K562 (cell line): ENCODE measurements around the gene TMEM69. TPM values are rescaled to one million over a fixed set of nuclear protein-coding genes. Genes with fewer than 3 reads are reported as not detected.

Experiments
- CCNT2 ChIP-seq: IDR thresholded peaks from 2 replicates; pipeline ENCODE4 v1.6.1; 2011; ENCODE audit warnings: borderline replicate concordance, low read depth, mild to moderate bottlenecking, moderate library complexity, mixed read lengths, low read length; ENCODE audit not compliant: insufficient read length; ENCODE audit errors: extremely low read depth
- DNMT1 ChIP-seq: fragments of 450-650 bp; IDR thresholded peaks from 2 replicates; pipeline ENCODE4 v1.6.1; 2016; ENCODE audit warnings: antibody characterized with exemption, mild to moderate bottlenecking
- EGR1 ChIP-seq: fragments of 450-650 bp; conservative IDR thresholded peaks from 2 replicates; pipeline ENCODE4 v1.6.1; 2017; ENCODE audit warnings: mild to moderate bottlenecking
- HNRNPUL1 ChIP-seq: fragments of 200-400 bp; formaldehyde crosslinking; IDR thresholded peaks from 2 replicates; pipeline ENCODE4 v1.6.1; 2017; ENCODE audit warnings: low read length
- MAFF ChIP-seq: IDR thresholded peaks from 2 replicates; pipeline ENCODE4 v1.6.1; 2012; ENCODE audit warnings: low read length, improper control_type of control experiment
- MYNN ChIP-seq, 2 experiments: sonication (generic); formaldehyde crosslinking in 1 of 2; IDR thresholded peaks; 2 replicates each; pipeline versions ENCODE4 v1.5.0 to v1.6.1; 2016 to 2020; ENCODE audit warnings: antibody characterized with exemption in 1 of 2, missing genetic modification reagents in 1 of 2
- TAF7 ChIP-seq: fragments of 450-650 bp; IDR thresholded peaks from 2 replicates; pipeline ENCODE4 v1.6.1; 2016; ENCODE audit warnings: missing genetic modification characterization, missing compliant biosample characterization
- TEAD1 ChIP-seq, 2 experiments: fragments of 450-650 bp in 1 of 2; sonication (generic) in 1 of 2; formaldehyde crosslinking; IDR thresholded peaks; 2 replicates each; pipeline versions ENCODE4 v1.4.0 to v1.8.0; 2020 to 2022; ENCODE audit warnings: mild to moderate bottlenecking in 2 of 2, missing genetic modification reagents in 1 of 2
- YY1 ChIP-seq, 3 experiments: IDR thresholded peaks; 2 replicates each; pipeline ENCODE4 v1.6.1; 2011; ENCODE audit warnings: low read length in 2 of 3, mild to moderate bottlenecking in 2 of 3, moderate library complexity in 2 of 3, borderline replicate concordance in 1 of 3, control low read depth in 1 of 3, low read depth in 1 of 3; ENCODE audit not compliant: insufficient read depth in 3 of 3, insufficient replicate concordance in 2 of 3, control insufficient read depth in 1 of 3, insufficient read length in 1 of 3; ENCODE audit errors: extremely low read depth in 1 of 3
- ZNF282 ChIP-seq: sonication (generic); formaldehyde crosslinking; IDR thresholded peaks from 2 replicates; pipeline ENCODE4 v1.8.1; 2023; ENCODE audit warnings: missing genetic modification reagents
- ZNF699 ChIP-seq: fragments of 250-450 bp; sonication (Bioruptor Pico); IDR thresholded peaks from 2 replicates; pipeline ENCODE4 v1.8.0; 2021; ENCODE audit warnings: mild to moderate bottlenecking, moderate library complexity; ENCODE audit not compliant: insufficient replicate concordance
- ZNF766 ChIP-seq: fragments of 200-800 bp; sonication (Bioruptor generic); conservative IDR thresholded peaks from 2 replicates; pipeline ENCODE4 v1.6.1; 2016; ENCODE audit warnings: missing genetic modification characterization, missing compliant biosample characterization
- polyA plus RNA-seq, 8 experiments: library from polyadenylated mRNA; depleted of rRNA in 4 of 8; stranded (reverse) in 5 of 8; unstranded in 3 of 8; fragments of >200 nt; fragmentation: Nextera tagmentation in 2 of 8; fragmentation: Illumina TruSeq in 1 of 8; extraction: Ambion mirVana in 2 of 8; extraction: Trizol in 1 of 8; gene quantifications; 2 replicates each; pipeline versions ENCODE4 v1.2.1 to v1.2.3, GENCODE V29; 2011 to 2014; ENCODE audit warnings: inconsistent platforms in 1 of 8, missing spikeins in 1 of 8
- total RNA-seq, 7 experiments: library from RNA; depleted of rRNA in 6 of 7; stranded (reverse); fragments of >200 nt in 6 of 7; fragmentation: Illumina TruSeq in 2 of 7; extraction: Trizol in 2 of 7; gene quantifications; 2 replicates each; pipeline versions ENCODE4 v1.2.1 to v1.2.3, GENCODE V29; 2011 to 2021; ENCODE audit warnings: low replicate concordance in 1 of 7
- TF ChIP-seq, protein P1 (sequence below): sonication (generic); formaldehyde crosslinking; IDR thresholded peaks from 2 replicates; pipeline ENCODE4 v1.8.0; 2023; ENCODE audit warnings: mild to moderate bottlenecking, missing genetic modification reagents
- TF ChIP-seq, protein P2 (sequence below): IDR thresholded peaks from 2 replicates; pipeline ENCODE4 v1.6.1; 2011; ENCODE audit warnings: borderline replicate concordance, low read depth, mild to moderate bottlenecking, moderate library complexity, low read length; ENCODE audit not compliant: insufficient read depth, poor library complexity, severe bottlenecking

The TMEM69 gene
- total and polyA plus RNA-seq, 9 of the 15 experiments (the other 6 are each of a cell fraction or from before 2014, with no cell fraction given): 47.3 to 248 (median 103) TPM

DNA sequence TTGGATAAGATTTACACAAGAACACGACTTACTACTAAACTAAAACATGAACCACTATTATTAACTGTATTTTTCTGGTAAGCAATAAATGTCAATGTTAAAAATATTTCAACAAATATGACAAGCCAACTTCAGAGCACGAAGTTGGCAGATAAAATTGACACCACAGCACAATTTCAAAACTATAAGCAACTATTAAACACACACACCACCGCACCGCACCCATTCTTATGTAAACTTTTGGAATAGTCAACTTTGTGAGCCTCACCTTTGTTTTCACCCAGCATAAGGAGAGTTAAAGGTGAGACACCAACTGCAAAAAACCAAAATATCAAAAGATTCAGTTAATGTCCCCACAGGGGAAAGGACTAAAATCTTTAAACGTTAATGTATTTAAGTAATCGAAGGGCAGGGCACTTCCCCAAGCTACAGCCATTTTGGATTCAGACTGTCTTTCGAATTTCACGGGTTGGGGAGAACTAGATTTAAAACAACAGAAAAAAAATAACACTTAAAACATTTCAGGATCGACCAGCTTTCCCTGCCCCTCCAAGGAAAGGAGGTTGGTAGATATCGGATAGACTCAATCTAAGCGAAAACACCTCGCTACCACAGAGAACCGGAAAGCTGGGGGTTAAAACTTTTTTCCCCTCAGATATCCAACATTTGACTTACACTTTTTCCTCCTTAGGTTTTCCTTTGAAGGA is 2.5 kb upstream of the TMEM69 start (continued):
- TF ChIP-seq EGR1 (no peak), ZNF766 (CRISPR knock-in tag) (0 out of 2 replicates have a peak, but pooled peaks have one; percentile 23), TEAD1 (CRISPR knock-in tag; IDR thresholded peaks at IDR 0.05) (0 out of 4 replicates have a peak, but pooled peaks of 1 of the 2 experiments have one; percentile 1), MYNN (IDR thresholded peaks at IDR 0.05) (no peak), MYNN (CRISPR knock-in tag; IDR thresholded peaks at IDR 0.05) (no peak), ZNF699 (CRISPR knock-in tag) (no peak), ZNF282 (CRISPR knock-in tag) (no peak), CCNT2 (no peak), HNRNPUL1 (no peak), DNMT1 (0 out of 2 replicates have a peak, but pooled peaks have one; percentile 20), YY1 (IDR thresholded peaks at IDR 0.05; ENCODE audit: borderline replicate concordance in 1 of 3, control insufficient read depth in 1 of 3, extremely low read depth in 1 of 3, insufficient read depth in 3 of 3, insufficient read length in 1 of 3, insufficient replicate concordance in 2 of 3, low read depth in 1 of 3, low read length in 2 of 3) (peak in 2 of 3 experiments; percentile 35 to 82), MAFF (0 out of 2 replicates have a peak, but pooled peaks have one; percentile 26), TAF7 (tag) (0 out of 2 replicates have a peak, but pooled peaks have one; percentile 5)
- TF ChIP-seq, protein P1, sequence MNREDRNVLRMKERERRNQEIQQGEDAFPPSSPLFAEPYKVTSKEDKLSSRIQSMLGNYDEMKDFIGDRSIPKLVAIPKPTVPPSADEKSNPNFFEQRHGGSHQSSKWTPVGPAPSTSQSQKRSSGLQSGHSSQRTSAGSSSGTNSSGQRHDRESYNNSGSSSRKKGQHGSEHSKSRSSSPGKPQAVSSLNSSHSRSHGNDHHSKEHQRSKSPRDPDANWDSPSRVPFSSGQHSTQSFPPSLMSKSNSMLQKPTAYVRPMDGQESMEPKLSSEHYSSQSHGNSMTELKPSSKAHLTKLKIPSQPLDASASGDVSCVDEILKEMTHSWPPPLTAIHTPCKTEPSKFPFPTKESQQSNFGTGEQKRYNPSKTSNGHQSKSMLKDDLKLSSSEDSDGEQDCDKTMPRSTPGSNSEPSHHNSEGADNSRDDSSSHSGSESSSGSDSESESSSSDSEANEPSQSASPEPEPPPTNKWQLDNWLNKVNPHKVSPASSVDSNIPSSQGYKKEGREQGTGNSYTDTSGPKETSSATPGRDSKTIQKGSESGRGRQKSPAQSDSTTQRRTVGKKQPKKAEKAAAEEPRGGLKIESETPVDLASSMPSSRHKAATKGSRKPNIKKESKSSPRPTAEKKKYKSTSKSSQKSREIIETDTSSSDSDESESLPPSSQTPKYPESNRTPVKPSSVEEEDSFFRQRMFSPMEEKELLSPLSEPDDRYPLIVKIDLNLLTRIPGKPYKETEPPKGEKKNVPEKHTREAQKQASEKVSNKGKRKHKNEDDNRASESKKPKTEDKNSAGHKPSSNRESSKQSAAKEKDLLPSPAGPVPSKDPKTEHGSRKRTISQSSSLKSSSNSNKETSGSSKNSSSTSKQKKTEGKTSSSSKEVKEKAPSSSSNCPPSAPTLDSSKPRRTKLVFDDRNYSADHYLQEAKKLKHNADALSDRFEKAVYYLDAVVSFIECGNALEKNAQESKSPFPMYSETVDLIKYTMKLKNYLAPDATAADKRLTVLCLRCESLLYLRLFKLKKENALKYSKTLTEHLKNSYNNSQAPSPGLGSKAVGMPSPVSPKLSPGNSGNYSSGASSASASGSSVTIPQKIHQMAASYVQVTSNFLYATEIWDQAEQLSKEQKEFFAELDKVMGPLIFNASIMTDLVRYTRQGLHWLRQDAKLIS (CRISPR knock-in tag): no peak
- TF ChIP-seq, protein P2, sequence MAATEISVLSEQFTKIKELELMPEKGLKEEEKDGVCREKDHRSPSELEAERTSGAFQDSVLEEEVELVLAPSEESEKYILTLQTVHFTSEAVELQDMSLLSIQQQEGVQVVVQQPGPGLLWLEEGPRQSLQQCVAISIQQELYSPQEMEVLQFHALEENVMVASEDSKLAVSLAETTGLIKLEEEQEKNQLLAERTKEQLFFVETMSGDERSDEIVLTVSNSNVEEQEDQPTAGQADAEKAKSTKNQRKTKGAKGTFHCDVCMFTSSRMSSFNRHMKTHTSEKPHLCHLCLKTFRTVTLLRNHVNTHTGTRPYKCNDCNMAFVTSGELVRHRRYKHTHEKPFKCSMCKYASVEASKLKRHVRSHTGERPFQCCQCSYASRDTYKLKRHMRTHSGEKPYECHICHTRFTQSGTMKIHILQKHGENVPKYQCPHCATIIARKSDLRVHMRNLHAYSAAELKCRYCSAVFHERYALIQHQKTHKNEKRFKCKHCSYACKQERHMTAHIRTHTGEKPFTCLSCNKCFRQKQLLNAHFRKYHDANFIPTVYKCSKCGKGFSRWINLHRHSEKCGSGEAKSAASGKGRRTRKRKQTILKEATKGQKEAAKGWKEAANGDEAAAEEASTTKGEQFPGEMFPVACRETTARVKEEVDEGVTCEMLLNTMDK: no peak
